LNCaP clone FGC (cell line): ENCODE measurements around the gene PGK2.

Source experiments
- DNase-seq: peaks from one replicate; pipeline ENCODE4 v3.0.0-alpha.2; 2011; ENCODE audit warnings: low read depth
- H3K4me3 ChIP-seq: 2 replicates; pipeline ENCODE4 v1.5.1; 2011; ENCODE audit warnings: mild to moderate bottlenecking, low read depth, low read length, control low read depth
- CTCF ChIP-seq: IDR thresholded peaks from 2 replicates; pipeline ENCODE4 v1.5.1; 2012; ENCODE audit warnings: mild to moderate bottlenecking; ENCODE audit not compliant: control insufficient read depth, insufficient read depth; ENCODE audit errors: extremely low read depth

The PGK2 gene

GRCh38 chr6:49743429-49743828 is 43.7 kb downstream of the PGK2 start:
- no peak for DNase-seq
- no peak overlapping the region for H3K4me3 ChIP-seq
- no peak for TF ChIP-seq CTCF

DNA sequence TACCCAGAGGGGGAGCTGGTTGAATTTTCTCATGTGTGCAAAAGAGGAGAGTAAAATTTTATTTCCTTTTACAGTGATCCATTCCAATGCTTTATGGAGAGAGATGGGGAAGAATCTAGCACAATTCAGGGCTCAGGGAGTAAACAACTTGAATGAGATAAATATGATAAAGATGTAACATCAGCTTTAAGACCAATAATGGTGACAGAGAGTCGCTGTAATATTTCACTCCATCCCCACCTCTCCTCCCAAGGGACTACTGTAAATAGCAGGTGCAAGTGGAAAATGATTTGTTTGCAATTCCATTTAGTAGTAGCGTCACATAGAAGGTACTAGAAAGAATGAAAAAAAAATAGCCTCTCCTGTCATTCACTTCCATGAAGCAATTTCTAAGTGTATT is 47.7 kb downstream of the PGK2 start:
- H3K4me3 ChIP-seq: no peak overlapping the region
- DNase-seq: no peak
- no peak for TF ChIP-seq CTCF

- no peak overlapping the region for H3K4me3 ChIP-seq
- no peak for DNase-seq
- TF ChIP-seq CTCF: no peak
These were observed 51.0 kb downstream of the PGK2 start for GRCh38 chr6:49736017-49736508.
